ENCODE results near the gene TENT4A. TPM values are rescaled to one million over a fixed set of nuclear protein-coding genes. Genes with fewer than 3 reads are reported as not detected.
A peak's percentile ranks its signal among the peaks of the same experiment; 100 is the strongest.

Gene TENT4A
- total RNA-seq, 1 experiment from 2014 or later = 7.6 TPM

DNA sequence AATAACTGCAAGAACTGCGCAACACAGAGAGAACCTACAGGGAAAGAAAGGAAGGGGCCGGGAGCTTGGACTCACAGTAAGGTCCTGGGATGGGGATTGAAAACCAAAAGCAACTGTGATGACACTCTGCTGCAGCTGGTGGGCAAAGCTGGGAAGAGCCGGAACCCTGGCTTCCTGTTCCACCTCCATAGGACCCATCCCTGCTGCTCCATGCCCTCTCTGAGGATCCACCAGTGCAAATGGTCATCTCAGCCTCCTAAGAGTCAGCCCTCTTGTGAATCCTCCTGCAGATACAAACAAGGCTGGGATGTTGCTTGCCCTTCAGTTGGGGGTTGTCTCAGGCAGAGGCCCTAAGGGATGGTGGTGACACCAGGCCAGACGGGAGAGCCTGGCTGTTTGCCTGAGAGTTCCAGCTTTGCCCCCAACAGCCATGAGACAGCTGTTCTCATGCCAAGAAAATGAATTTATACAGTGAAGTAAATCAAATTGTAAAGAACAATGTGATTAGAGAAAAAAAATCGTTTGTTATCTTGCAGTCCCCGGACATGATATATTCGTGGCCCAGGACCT, 90.8 kb downstream of the TENT4A start:
- no peak for DNase-seq (ENCODE audit: low spot score)

DNA sequence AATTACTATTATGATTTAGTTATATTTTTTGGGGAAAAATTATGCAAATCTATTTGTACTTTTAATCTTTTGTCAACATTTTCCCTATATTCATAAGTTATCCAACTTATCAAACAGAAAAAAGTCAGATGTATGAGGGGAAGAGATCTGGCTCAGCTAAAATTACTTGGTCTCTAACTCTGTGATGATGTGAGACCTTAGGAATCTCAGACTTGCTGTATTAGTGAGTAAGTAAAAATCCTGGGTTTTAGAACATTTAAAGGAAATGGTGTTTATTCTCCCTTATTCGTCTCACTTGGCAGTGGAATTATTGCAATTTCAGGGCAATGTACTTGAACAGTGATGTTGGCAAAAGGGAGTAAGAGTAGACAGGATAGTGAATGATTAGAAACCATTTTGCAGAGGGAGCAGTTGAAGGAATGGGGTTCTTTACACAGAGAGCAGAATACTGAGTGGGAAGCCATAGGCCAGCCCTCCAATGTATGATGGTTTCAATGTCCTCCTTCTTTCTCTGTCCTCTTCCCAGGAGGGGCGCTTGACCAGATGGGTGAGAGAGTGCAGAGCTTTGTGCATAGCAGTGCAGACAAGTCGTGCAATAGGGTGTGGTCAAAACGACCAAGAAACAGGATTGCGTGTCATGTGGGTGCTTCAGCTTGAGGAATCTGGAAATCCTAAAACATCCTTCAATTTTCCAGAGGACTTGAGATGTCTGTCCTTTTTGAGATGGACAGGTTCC, 91.7 kb downstream of the TENT4A start:
- peak; percentile 8 for DNase-seq (ENCODE audit: low spot score)

DNA sequence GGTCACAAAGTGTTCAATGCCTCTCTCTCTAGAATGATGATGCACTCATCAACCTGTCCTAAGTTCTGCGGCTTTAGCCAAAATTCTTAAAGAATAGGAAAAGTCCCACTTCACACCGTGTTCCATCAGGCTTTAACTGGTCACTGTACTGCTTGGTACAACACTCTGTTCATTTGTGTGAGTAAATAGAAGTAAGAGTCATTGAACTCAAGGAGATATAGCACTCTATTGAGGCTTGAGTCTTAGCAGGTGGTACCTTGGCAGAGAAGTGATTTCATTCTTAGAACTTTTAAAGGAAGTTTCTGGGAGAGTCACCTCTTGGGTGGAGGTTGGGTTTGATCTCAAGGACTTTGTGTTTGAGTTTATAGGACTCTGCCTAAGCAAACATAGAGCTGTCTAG, 92.6 kb downstream of the TENT4A start:
- no peak for DNase-seq (ENCODE audit: low spot score)

Other genes starting within 250 kb of the TENT4A start
- gene NSUN2, start 80.4 kb upstream of the TENT4A start, total RNA-seq (2014; rRNA removed; shearing (Covaris generic)) = 78.1 and 95.3 TPM in 2 replicates
- 51.3 and 62.8 TPM in 2 replicates for gene SRD5A1, start 80.0 kb upstream of the TENT4A start, total RNA-seq (2014; rRNA removed; shearing (Covaris generic))

Data from A172 (cell line).